Cardiac fibroblast (primary cell): ENCODE measurements around the gene PPIA.

Experiments
- DNase-seq, 2 donors: peaks; one replicate each; pipeline versions ENCODE4 v3.0.0 to v3.0.0-alpha.2; 2010; ENCODE audit warnings: low read depth in 2 of 2
- H3K4me3 ChIP-seq, 2 donors: replicated peaks in 1 of 2; 1 replicate in 1 of 2; 2 replicates in 1 of 2; pipeline ENCODE4 v1.5.1; 2011; ENCODE audit warnings: low read depth in 2 of 2, low read length in 2 of 2, mild to moderate bottlenecking in 2 of 2, moderate library complexity in 1 of 2
- CTCF ChIP-seq: IDR thresholded peaks from one replicate; pipeline ENCODE4 v1.5.1; 2011; ENCODE audit warnings: low read depth, mild to moderate bottlenecking, low read length, inconsistent platforms

The PPIA gene

DNA sequence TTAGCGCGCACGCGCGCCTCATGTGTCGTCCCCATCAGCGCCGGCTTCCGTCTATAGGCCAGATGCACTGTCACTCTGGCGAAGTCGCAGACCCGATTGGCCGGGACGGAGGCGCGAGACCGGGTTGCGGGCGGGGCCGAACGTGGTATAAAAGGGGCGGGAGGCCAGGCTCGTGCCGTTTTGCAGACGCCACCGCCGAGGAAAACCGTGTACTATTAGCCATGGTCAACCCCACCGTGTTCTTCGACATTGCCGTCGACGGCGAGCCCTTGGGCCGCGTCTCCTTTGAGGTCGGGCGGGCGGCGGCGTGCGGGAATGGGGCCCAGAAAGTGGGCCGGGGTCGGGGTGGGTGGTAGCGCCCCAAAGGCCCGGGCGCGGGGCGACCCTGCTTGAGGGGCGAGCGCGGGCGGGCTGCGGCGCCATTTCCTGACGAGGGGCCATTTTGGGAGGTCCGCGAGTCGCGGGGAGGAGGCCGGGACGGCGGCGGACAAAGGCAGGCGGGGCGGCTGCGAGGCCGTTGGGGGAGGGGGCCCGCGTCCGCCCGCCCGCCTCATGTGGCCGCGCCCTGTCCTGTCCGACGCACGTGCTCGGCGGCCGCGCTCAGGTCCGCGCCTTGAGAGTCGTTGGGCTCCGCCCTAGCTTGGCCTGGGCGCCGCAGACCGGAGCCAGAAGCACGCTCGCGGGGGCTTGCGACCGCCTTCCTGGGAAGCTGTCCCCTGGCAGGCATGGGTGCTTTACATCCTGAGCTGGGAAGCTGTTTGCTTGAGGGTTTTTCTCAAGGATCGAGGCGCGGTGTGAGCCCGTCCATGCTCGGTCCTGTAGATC, at the start of gene PPIA:
PPIA (plus strand) TSS at position 178 of the 825 bp plus-strand sequence; CDS start at position 222, 44 bp downstream.
- TF ChIP-seq CTCF: no peak
- H3K4me3 ChIP-seq: peak within 1 kb of the TSS; percentile 89 to 91
- peak; percentile 99 for DNase-seq

DNA sequence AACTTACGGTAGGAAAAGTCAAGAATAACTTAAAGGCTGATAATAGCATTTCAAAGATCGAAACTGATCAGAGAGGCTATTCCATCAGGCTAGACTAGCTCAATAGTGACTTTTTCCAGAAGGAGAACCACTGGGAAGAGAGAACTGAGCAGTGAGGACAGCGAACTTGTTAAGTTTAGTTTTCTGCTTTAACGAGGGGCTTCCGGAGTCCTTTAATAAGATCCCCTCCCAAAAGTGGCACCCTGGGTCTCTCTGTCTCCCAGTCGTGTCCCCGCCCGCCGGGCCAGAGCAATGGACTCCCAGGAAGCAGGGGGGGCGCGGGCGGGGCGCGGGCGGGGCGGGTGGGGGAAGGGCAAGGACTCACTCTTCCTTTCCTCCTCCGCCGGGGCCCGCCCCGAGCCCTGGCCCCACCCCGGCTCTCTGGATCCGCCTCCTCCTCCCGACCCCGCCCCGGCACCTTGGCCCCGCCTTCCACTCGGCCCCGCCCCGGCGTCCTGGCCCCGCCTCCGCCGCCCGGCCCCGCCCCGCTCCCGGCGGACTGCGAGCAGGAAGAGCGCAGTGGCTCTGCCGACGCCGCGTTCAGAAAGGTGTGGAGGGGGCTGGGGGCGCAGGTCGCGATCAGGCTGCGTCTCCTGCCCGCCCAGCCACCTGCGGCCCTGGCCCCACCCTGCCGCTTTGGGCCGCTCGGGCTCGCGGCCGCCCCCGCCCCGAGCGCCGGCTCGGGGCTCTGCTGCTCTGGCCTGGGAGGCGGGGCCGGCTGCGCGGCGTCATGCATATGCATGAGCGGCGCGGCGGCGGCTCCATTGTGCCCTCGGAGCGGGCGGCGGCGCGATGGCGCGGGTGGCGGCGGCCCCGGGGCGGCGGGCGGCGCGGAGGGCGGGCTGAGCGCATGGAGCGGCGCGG, 48.2 kb upstream of the PPIA start, which contains the start of gene ZMIZ2:
ZMIZ2 (plus strand) TSS at position 803 of the 903 bp plus-strand sequence. CDS start 7,403 bp downstream, outside the sequence.
- no peak for TF ChIP-seq CTCF
- peak within 1 kb of the TSS; percentile 86 to 89 for H3K4me3 ChIP-seq
- DNase-seq: peak; percentile 89 to 93

DNA sequence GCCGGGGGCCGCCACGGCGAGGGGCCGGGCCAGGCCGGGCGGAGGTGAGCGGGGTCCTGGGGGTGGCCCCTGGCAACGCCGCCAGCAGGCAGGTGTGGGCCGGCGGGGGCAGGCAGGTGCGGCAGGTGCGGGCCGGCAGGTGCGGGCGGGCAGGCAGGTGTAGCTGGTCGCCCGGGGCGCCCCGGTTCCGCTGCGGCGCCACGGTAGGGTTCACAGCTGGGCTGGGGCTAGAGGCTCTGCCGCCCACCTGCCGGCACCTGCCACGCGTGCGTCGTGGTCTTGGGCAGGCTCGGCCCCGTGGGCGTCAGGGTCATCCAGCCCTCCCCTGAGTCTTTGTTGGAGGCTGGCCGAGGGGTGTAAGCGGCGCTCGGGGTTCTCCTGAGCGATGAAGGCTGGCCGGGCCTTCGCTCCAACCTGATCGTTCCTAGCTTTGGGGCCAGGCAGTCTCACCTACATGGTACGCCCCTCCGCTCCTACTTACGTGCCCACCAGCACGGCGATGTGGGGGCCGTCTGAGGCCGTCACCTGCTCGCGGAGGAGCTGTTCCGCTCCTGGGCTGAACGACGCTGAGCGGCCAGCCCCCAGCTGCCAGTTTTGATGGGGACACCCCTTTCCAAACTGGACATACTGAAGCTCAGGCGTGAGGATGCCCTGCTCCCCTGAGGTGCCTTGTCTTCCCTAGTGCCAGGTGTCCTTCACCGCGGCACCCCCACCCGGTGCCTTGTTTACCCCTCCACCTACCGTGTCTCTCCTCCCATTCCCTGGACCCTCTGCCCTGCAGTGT, 47.3 kb upstream of the PPIA start:
- H3K4me3 ChIP-seq: peak overlapping the region; percentile 86 to 89
- no peak for DNase-seq
- no peak for TF ChIP-seq CTCF

- peak overlapping the region; percentile 86 to 89 for H3K4me3 ChIP-seq
- no peak for TF ChIP-seq CTCF
- no peak for DNase-seq
These were observed 46.5 kb upstream of the PPIA start for GRCh38 chr7:44749992-44750391.

DNA sequence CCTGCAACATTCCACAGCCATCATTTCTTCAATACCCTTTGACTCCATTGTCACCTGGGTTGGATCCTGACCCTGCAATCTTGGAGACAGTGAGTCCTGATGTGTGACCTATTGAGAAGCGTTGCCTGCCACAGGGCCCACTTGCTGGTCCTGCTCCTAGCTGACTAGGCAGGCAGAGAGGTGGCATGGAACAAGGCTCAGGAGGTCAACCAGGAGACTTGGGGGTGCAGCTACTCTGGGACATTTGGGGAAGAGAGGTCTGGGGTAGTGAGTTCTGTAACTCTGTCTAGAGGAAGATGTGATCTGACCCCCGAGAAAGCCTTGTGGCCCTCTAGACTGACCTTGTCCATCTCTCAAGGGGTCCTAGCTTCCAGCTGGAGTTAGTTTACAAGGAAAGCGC, 46.1 kb upstream of the PPIA start:
- no peak for TF ChIP-seq CTCF
- no peak for DNase-seq
- H3K4me3 ChIP-seq: peak overlapping the region in 1 of 2 donors; percentile 89

- TF ChIP-seq CTCF: no peak
- no peak overlapping the region for H3K4me3 ChIP-seq
These were observed 45.4 kb upstream of the PPIA start for GRCh38 chr7:44750921-44751571.

More at GRCh38 chr7:44750921-44751571, 45.4 kb upstream of the PPIA start:
- no peak for DNase-seq
